OCI-LY3 (cell line): ENCODE measurements around the gene BHLHE41.

Experiments used
- H2AFZ ChIP-seq: fragments of 200-600, 300-600 bp; shearing (Covaris generic); 2 replicates; pipeline ENCODE4 v1.6.0; 2014; ENCODE audit warnings: antibody characterized with exemption, low read depth, low read length
- H3K27ac ChIP-seq: fragments of 200-600, 300-600 bp; sonication (generic); 2 replicates; pipeline ENCODE4 v1.5.1; 2014; ENCODE audit warnings: mild to moderate bottlenecking, low read length, moderate library complexity, mixed read lengths
- H3K27me3 ChIP-seq: fragments of 200-600, 300-600 bp; sonication (generic); 2 replicates; pipeline ENCODE4 v1.6.1; 2014; ENCODE audit warnings: low read depth, low read length, mixed read lengths
- H3K36me3 ChIP-seq: fragments of 200-600, 300-600 bp; sonication (generic); replicated peaks from 2 replicates; pipeline ENCODE3; 2014; ENCODE audit warnings: low read depth, low read length, mixed read lengths
- H3K4me1 ChIP-seq: fragments of 300-600, 200-600 bp; sonication (generic); 2 replicates; pipeline ENCODE4 v1.6.1; 2014; ENCODE audit warnings: low read length, mixed read lengths
- H3K4me2 ChIP-seq: fragments of 200-600, 300-600 bp; sonication (generic); 2 replicates; pipeline ENCODE4 v1.6.1; 2014; ENCODE audit warnings: low read length, mixed read lengths
- H3K4me3 ChIP-seq: fragments of 300-600, 200-600 bp; sonication (generic); 2 replicates; pipeline ENCODE4 v1.5.1; 2014; ENCODE audit warnings: antibody characterized with exemption, mild to moderate bottlenecking, low read length, moderate library complexity
- H3K79me2 ChIP-seq: fragments of 300-600, 200-600 bp; shearing (Covaris generic); 2 replicates; pipeline ENCODE4 v1.6.1; 2014; ENCODE audit warnings: mild to moderate bottlenecking, low read length, mixed read lengths
- H3K9ac ChIP-seq: fragments of 300-600, 200-600 bp; shearing (Covaris generic); 2 replicates; pipeline ENCODE4 v1.6.0; 2014; ENCODE audit warnings: mild to moderate bottlenecking, low read length, moderate library complexity
- H3K9me3 ChIP-seq: fragments of 200-600, 300-600 bp; shearing (Covaris generic); 2 replicates; pipeline ENCODE4 v1.6.1; 2014; ENCODE audit warnings: low read length, mixed read lengths; ENCODE audit not compliant: insufficient read depth
- H4K20me1 ChIP-seq: fragments of 200-600, 300-600 bp; sonication (generic); 2 replicates; pipeline ENCODE4 v1.6.1; 2016; ENCODE audit warnings: low read length, mixed read lengths; ENCODE audit not compliant: insufficient read depth
- CTCF ChIP-seq: fragments of 200-600, 300-600 bp; sonication (generic); IDR thresholded peaks from 2 replicates; pipeline ENCODE4 v1.5.1; 2014; ENCODE audit warnings: antibody characterized with exemption, low read length, low read depth
- EZH2phosphoT487 ChIP-seq: fragments of 200-600 bp; shearing (Covaris generic); IDR thresholded peaks from 2 replicates; pipeline ENCODE4 v1.6.1; 2018; ENCODE audit warnings: antibody characterized with exemption, mixed run types, low read depth

Gene BHLHE41

DNA sequence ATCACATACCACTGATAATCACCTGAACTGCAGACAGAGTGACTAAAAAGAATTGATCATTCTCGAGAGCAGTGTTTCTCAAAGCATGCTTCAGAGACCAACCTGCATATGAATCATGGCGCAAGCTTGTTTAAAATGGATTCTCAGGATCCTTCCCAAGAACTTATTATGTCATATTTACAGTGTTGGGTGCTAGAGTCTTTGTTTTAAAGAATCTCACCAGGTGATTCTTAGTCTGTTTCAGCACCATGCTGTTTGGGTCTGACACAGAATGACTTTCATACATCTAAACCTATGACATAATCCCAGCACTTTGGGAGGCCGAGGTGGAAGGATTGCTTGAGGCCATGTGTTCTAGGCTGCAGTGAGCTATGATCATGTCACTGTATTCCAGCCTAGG lies 39.3 kb upstream of the BHLHE41 start:
- Histone ChIP-seq H3K4me1 (peaks cover 30% of the 10 kb centered on the region), H3K9ac (no peak overlapping the region), H3K4me3 (no peak overlapping the region), H3K27ac (no peak overlapping the region), H3K4me2 (no peak overlapping the region), H3K79me2 (no peaks in the 10 kb centered on the region), H3K9me3 (no peaks in the 10 kb centered on the region), H2AFZ (no peak overlapping the region), H3K27me3 (peaks cover 24% of the 10 kb centered on the region), H4K20me1 (no peaks in the 10 kb centered on the region), H3K36me3 (no peaks in the 10 kb centered on the region)
- no peak for TF ChIP-seq EZH2phosphoT487
- no peak for TF ChIP-seq CTCF

- H3K36me3 ChIP-seq = no peaks in the 10 kb centered on the region
- H3K4me2 ChIP-seq = peak overlapping the region; percentile 22
- no peaks in the 10 kb centered on the region for H4K20me1 ChIP-seq
- TF ChIP-seq CTCF (no peak), EZH2phosphoT487 (no peak)
- no peaks in the 10 kb centered on the region for H3K9me3 ChIP-seq
- peaks cover 39% of the 10 kb centered on the region for H3K4me1 ChIP-seq
- H3K9ac ChIP-seq = no peak overlapping the region
- no peaks in the 10 kb centered on the region for H3K79me2 ChIP-seq
- peaks cover 18% of the 10 kb centered on the region for H3K27me3 ChIP-seq
- H3K27ac ChIP-seq = no peak overlapping the region
- H3K4me3 ChIP-seq = no peak overlapping the region
- H2AFZ ChIP-seq = no peak overlapping the region
Observed at GRCh38 chr12:26162905-26163304, 38.1 kb upstream of the BHLHE41 start.

GRCh38 chr12:26162174-26162573 lies 37.3 kb upstream of the BHLHE41 start:
- no peak overlapping the region for H3K9ac ChIP-seq
- H3K27me3 ChIP-seq = peaks cover 18% of the 10 kb centered on the region
- H3K36me3 ChIP-seq = no peaks in the 10 kb centered on the region
- no peak overlapping the region for H3K27ac ChIP-seq
- H3K4me2 ChIP-seq = no peak overlapping the region
- no peak overlapping the region for H2AFZ ChIP-seq
- H3K79me2 ChIP-seq = no peaks in the 10 kb centered on the region
- no peak for TF ChIP-seq EZH2phosphoT487
- no peak for TF ChIP-seq CTCF
- no peak overlapping the region for H3K4me3 ChIP-seq
- no peaks in the 10 kb centered on the region for H4K20me1 ChIP-seq
- H3K4me1 ChIP-seq = peaks cover 46% of the 10 kb centered on the region
- H3K9me3 ChIP-seq = no peaks in the 10 kb centered on the region

- H2AFZ ChIP-seq = no peak overlapping the region
Observed at GRCh38 chr12:26158078-26158764, 33.4 kb upstream of the BHLHE41 start.

More at GRCh38 chr12:26158078-26158764, 33.4 kb upstream of the BHLHE41 start:
- Histone ChIP-seq H4K20me1 (no peaks in the 10 kb centered on the region), H3K27ac (no peak overlapping the region), H3K4me3 (no peak overlapping the region), H3K9me3 (no peaks in the 10 kb centered on the region; the same call in 1 of the 2 replicates), H3K4me2 (no peak overlapping the region), H3K36me3 (no peaks in the 10 kb centered on the region), H3K79me2 (no peaks in the 10 kb centered on the region), H3K4me1 (peaks cover 58% of the 10 kb centered on the region), H3K27me3 (peaks cover 21% of the 10 kb centered on the region), H3K9ac (no peak overlapping the region)
- TF ChIP-seq EZH2phosphoT487 (no peak), CTCF (peak; percentile 24; the same call in 1 of the 2 replicates)
